Measurements from ENCODE around the gene AMN1. TPM values are rescaled to one million over a fixed set of nuclear protein-coding genes. Genes with fewer than 3 reads are reported as not detected.
"Not testable (repeated sequence)": the region's sequence is repeated elsewhere in the genome, so short reads cannot be mapped to it uniquely, and the experiment has no call there.

The AMN1 gene
- total RNA-seq, 4 donors from 2014 or later: 6.8 to 27.6 (median 10.0) TPM

DNA sequence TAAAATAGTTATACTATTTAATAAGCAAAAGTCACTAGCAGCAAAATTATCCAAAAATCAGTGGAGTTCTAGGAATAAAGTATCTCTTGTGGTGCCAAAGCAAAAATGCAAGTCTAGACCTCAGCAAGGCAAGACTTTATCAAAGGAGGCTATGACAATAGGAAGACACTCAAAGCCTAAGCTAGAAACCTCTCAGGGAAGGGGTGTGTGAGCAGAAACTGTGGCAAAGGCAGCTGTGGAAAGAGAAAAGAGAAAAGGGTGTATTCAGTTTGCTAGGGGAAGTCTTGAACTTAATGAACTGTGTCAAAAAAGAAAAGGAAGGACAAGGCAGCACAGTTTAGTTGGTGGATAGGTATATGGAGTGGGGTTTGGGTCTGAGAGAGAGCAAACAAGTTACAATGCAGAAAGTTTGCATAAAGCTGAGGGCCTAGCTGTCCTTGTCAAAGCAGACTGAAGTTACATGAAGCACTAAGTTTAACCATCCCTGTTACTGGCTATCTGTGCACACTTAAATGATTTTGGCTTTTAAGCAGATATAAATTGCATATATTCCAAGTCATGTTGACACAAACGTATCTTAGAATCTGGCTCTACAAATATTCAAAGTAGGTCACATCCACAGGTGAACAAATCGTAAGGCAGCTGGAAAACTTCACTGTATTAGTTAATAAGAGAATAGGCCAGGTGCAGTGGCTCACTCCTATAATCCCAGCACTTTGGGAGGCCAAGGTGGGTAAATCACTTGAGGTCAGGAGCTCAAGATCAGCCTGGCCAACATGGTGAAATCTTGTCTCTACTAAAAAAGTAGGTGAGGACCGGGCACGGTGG is 31.0 kb upstream of the AMN1 start:
- no peak for TF ChIP-seq CTCF (IDR thresholded peaks at IDR 0.05)
- no peak for DNase-seq (ENCODE audit: low spot score)
- ATAC-seq (ENCODE audit: low FRiP score): no peak

DNA sequence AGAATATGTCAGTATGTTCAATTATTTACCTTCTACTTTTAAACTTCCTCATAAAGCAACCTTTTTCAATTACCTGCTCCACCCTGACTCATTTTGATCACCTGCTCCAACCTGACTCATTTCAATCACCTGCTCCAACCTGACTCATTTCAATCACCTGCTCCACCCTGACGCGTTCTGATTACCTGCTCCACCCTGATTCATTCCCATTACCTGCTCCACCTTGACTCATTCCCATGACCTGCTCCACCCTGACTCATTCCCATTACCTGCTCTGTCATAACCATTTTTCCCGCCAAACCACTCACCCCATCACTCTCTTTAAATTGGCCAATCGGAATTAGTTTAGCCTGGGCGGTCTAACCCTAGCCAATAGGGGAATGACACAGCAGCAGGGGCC is 29.5 kb upstream of the AMN1 start:
- DNase-seq (ENCODE audit: low spot score); ATAC-seq (ENCODE audit: low FRiP score): not testable (repeated sequence)

GRCh38 chr12:31756977-31757420 is 28.2 kb upstream of the AMN1 start:
- TF ChIP-seq CTCF (IDR thresholded peaks at IDR 0.05): no peak
- ATAC-seq (ENCODE audit: low FRiP score) (peak; percentile 44), DNase-seq (ENCODE audit: low spot score) (no peak)

DNA sequence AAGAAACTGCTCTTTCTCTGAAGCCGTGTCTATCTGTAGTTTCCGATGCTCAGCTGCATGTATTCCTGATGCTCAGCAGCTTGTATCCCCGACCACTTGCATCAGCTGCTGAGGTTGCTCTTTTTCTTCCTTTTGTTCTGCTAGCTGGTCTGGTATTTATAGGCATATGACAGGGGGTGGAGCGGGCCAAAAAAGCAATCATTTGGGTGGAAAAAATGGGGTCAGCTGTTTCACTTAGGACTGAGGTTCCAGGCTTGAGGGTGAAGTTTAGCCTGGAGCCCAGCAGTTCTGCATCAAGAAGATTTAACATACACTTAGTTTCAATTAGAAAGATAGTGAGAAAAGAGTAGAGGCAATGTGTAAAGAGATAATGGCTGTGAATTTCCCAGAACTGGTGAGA is 23.6 kb upstream of the AMN1 start:
- DNase-seq (ENCODE audit: low spot score) (no peak), ATAC-seq (ENCODE audit: low FRiP score) (no peak)
- no peak for TF ChIP-seq CTCF (IDR thresholded peaks at IDR 0.05)

DNA sequence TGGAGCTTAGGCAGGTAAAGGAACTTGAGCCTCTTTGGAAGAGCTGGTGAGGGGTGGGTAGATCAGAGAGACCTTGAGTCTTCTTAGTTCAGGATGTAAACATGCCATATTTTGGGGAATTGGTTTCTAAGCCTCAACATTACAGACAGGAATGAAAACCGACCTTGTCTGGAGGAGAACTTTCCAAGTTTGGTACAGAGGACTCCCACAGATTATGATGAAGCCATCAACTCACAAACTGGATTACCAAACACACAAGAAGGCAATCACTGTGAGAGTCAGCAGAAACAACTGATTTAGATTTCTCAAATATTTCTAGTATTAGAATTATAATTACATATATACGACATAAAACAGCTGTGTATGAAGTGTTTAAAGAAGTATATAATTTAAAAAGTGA is 22.3 kb upstream of the AMN1 start:
- TF ChIP-seq CTCF (IDR thresholded peaks at IDR 0.05): no peak
- no peak for ATAC-seq (ENCODE audit: low FRiP score)
- DNase-seq (ENCODE audit: low spot score): no peak

DNA sequence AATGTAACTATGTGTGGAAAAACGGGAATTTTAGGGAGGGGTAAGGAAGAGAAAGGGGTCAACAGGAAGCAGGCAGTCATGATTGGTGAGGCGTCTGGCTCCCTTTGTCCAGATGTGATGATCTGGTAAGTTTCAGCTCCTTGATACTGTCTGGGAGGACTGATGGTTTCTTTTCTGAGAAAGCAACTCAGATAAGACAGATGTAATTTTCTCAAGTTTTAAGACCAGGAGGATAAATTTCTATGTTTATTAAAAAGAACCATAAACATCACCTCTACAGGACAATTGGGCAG is 21.9 kb upstream of the AMN1 start:
- no peak for TF ChIP-seq CTCF (IDR thresholded peaks at IDR 0.05)
- ATAC-seq (ENCODE audit: low FRiP score): no peak
- DNase-seq (ENCODE audit: low spot score): no peak

- DNase-seq (ENCODE audit: low spot score): peak; percentile 25
- peak; percentile 67 for ATAC-seq (ENCODE audit: low FRiP score)
- TF ChIP-seq CTCF (IDR thresholded peaks at IDR 0.05): no peak
Measured at GRCh38 chr12:31749024-31749704, 20.3 kb upstream of the AMN1 start.
